SK-N-MC (cell line): ENCODE measurements around the gene SDK1.

Experiments
- DNase-seq: peaks from one replicate; pipeline ENCODE4 v3.0.0-alpha.2; 2011; ENCODE audit warnings: low read depth, low spot score
- H3K27ac ChIP-seq: fragments of 200-600 bp; sonication (generic); 2 replicates; pipeline ENCODE4 v1.5.1; 2016; ENCODE audit warnings: mixed run types
- H3K36me3 ChIP-seq: fragments of 200-600 bp; sonication (generic); 2 replicates; pipeline ENCODE4 v1.6.1; 2017; ENCODE audit warnings: antibody characterized with exemption, low read length, mixed read lengths; ENCODE audit not compliant: insufficient read depth
- H3K4me3 ChIP-seq: fragments of 200-600 bp; sonication (generic); 2 replicates; pipeline ENCODE4 v1.5.1; 2016
- H3K9ac ChIP-seq: fragments of 200-600 bp; sonication (generic); 2 replicates; pipeline ENCODE4 v1.8.0; 2017; ENCODE audit warnings: mixed run types, mixed read lengths; ENCODE audit not compliant: insufficient read length
- H3K9me3 ChIP-seq: fragments of 200-600 bp; sonication (generic); 2 replicates; pipeline ENCODE4 v1.6.1; 2017; ENCODE audit warnings: low read depth, mild to moderate bottlenecking, antibody characterized with exemption, low read length, moderate library complexity, mixed read lengths
- EZH2 ChIP-seq: fragments of 200-600 bp; sonication (generic); IDR thresholded peaks from one replicate; pipeline ENCODE4 v1.6.1; 2017; ENCODE audit warnings: antibody characterized with exemption
- FOXP2 ChIP-seq: optimal IDR thresholded peaks from 2 replicates; pipeline ENCODE3; 2011; ENCODE audit warnings: mild to moderate bottlenecking, moderate library complexity; ENCODE audit not compliant: insufficient read depth; ENCODE audit errors: extremely low read length, control extremely low read depth
- POLR2AphosphoS5 ChIP-seq: IDR thresholded peaks from 2 replicates; pipeline ENCODE4 v1.6.1; 2012; ENCODE audit warnings: mild to moderate bottlenecking, low read depth, low read length, borderline replicate concordance

SDK1 gene

GRCh38 chr7:4134204-4134603 lies 833.2 kb downstream of the SDK1 start:
- no peaks in the 10 kb centered on the region for H3K9me3 ChIP-seq
- no peak for DNase-seq
- no peak overlapping the region for H3K27ac ChIP-seq
- no peak overlapping the region for H3K9ac ChIP-seq
- TF ChIP-seq POLR2AphosphoS5: no peak
- TF ChIP-seq FOXP2: no peak
- no peak for TF ChIP-seq EZH2
- peaks cover 10% of the 10 kb centered on the region for H3K36me3 ChIP-seq
- H3K4me3 ChIP-seq: no peak overlapping the region

GRCh38 chr7:4134631-4135030 lies 833.6 kb downstream of the SDK1 start:
- Histone ChIP-seq H3K4me3 (no peak overlapping the region), H3K9ac (no peak overlapping the region), H3K9me3 (no peaks in the 10 kb centered on the region), H3K27ac (no peak overlapping the region), H3K36me3 (peaks cover 10% of the 10 kb centered on the region)
- no peak for TF ChIP-seq POLR2AphosphoS5
- no peak for TF ChIP-seq FOXP2
- TF ChIP-seq EZH2: no peak
- DNase-seq: no peak

GRCh38 chr7:4135301-4135700 lies 834.2 kb downstream of the SDK1 start:
- Histone ChIP-seq H3K4me3 (no peak overlapping the region), H3K27ac (no peak overlapping the region), H3K9ac (no peak overlapping the region), H3K9me3 (no peaks in the 10 kb centered on the region), H3K36me3 (peaks cover 10% of the 10 kb centered on the region)
- TF ChIP-seq POLR2AphosphoS5: no peak
- TF ChIP-seq EZH2: no peak
- no peak for TF ChIP-seq FOXP2
- no peak for DNase-seq

- Histone ChIP-seq H3K36me3 (peaks cover 4% of the 10 kb centered on the region), H3K4me3 (no peak overlapping the region), H3K9ac (no peak overlapping the region), H3K27ac (no peak overlapping the region), H3K9me3 (no peaks in the 10 kb centered on the region)
- TF ChIP-seq EZH2 (no peak), FOXP2 (no peak), POLR2AphosphoS5 (no peak)
- no peak for DNase-seq
Measured at GRCh38 chr7:4136036-4136435, 835.0 kb downstream of the SDK1 start.

- H3K9me3 ChIP-seq: no peaks in the 10 kb centered on the region
- no peak for DNase-seq
- TF ChIP-seq FOXP2 (no peak), EZH2 (no peak), POLR2AphosphoS5 (no peak)
- H3K4me3 ChIP-seq: no peak overlapping the region
- peaks cover 3% of the 10 kb centered on the region for H3K36me3 ChIP-seq
- no peak overlapping the region for H3K27ac ChIP-seq
- H3K9ac ChIP-seq: no peak overlapping the region
Measured at GRCh38 chr7:4136501-4137110, 835.6 kb downstream of the SDK1 start.

GRCh38 chr7:4137552-4137951 lies 836.5 kb downstream of the SDK1 start:
- no peak overlapping the region for H3K4me3 ChIP-seq
- H3K9ac ChIP-seq: no peak overlapping the region
- peaks cover 3% of the 10 kb centered on the region for H3K36me3 ChIP-seq
- DNase-seq: no peak
- no peak overlapping the region for H3K27ac ChIP-seq
- H3K9me3 ChIP-seq: no peaks in the 10 kb centered on the region
- TF ChIP-seq FOXP2 (no peak), POLR2AphosphoS5 (no peak), EZH2 (no peak)

- no peak for DNase-seq
- Histone ChIP-seq H3K9me3 (no peaks in the 10 kb centered on the region), H3K4me3 (no peak overlapping the region), H3K27ac (no peak overlapping the region), H3K9ac (no peak overlapping the region), H3K36me3 (peaks cover 3% of the 10 kb centered on the region)
- no peak for TF ChIP-seq POLR2AphosphoS5
- no peak for TF ChIP-seq FOXP2
- no peak for TF ChIP-seq EZH2
Measured at GRCh38 chr7:4138866-4139265, 837.8 kb downstream of the SDK1 start.

GRCh38 chr7:4139656-4140625 lies 838.9 kb downstream of the SDK1 start:
- Histone ChIP-seq H3K9me3 (no peaks in the 10 kb centered on the region), H3K27ac (no peak overlapping the region), H3K36me3 (no peaks in the 10 kb centered on the region; the same call in 1 of the 2 replicates), H3K4me3 (no peak overlapping the region), H3K9ac (no peak overlapping the region)
- TF ChIP-seq EZH2 (no peak), FOXP2 (no peak), POLR2AphosphoS5 (no peak)
- DNase-seq: no peak

GRCh38 chr7:4140933-4141332 lies 839.9 kb downstream of the SDK1 start:
- Histone ChIP-seq H3K9me3 (no peaks in the 10 kb centered on the region), H3K4me3 (no peak overlapping the region), H3K36me3 (no peaks in the 10 kb centered on the region; the same call in 1 of the 2 replicates), H3K9ac (no peak overlapping the region), H3K27ac (no peak overlapping the region)
- no peak for TF ChIP-seq FOXP2
- no peak for TF ChIP-seq EZH2
- no peak for TF ChIP-seq POLR2AphosphoS5
- DNase-seq: no peak
